ENCODE data around the gene SLC9A9.

SLC9A9 gene

DNA sequence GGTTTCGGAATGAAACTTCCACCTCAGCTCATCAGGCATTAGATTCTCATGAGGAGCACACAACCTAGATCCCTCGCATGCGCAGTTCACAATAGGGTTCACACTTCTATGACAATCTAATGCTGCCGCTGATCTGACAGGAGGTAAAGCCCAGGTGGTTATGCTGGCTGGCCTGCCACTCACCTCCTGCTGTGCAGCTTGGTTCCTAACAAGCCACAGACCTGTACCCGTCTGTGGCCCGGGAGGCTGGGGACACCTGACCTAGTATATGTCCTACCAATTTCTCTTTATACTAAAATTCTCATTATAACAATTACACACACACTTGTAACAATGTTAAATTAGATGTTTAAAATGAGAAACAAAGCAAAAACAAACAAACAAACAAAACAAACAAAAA is 172.2 kb downstream of the SLC9A9 start:
- no peak for DNase-seq

DNA sequence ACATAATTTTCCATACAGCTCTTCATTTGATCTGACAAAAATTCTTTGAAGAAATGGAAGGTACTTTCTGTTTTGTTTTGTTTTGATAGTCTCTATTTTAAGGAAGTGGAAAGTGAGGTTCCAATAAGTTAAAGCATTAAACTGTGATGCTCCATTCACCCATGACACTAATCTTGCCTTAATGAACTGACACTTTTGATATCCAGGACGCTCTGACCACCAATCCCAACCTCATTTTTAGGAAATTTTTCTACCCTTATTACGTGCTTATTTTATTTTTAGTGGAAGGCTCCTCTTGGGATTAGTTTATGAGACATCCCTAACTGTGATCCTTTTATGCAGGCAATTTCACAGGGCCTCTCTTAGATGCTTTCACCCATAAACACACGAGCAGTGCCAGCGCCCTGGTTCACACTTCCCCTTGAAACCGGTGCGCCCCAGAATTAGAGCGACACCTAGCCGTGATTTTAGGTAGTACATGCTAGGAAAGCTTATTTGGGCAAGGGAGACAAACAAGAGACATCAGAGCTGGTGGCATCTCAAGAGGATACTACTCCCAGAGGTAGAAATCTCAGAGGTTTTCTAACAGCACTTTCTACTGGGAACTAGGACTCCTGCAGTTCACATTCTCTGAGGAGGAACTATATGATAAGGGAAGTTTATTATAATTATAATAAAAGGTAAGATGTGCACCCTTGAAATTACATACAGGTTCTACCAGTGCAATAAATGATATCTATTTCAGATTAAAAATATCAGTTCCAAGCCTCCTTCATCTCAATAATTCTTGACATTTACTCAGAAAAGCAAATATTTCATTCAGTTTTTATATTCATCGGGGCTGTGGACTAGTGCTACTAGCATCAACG is 173.9 kb downstream of the SLC9A9 start:
- peak; percentile 86 for DNase-seq

DNA sequence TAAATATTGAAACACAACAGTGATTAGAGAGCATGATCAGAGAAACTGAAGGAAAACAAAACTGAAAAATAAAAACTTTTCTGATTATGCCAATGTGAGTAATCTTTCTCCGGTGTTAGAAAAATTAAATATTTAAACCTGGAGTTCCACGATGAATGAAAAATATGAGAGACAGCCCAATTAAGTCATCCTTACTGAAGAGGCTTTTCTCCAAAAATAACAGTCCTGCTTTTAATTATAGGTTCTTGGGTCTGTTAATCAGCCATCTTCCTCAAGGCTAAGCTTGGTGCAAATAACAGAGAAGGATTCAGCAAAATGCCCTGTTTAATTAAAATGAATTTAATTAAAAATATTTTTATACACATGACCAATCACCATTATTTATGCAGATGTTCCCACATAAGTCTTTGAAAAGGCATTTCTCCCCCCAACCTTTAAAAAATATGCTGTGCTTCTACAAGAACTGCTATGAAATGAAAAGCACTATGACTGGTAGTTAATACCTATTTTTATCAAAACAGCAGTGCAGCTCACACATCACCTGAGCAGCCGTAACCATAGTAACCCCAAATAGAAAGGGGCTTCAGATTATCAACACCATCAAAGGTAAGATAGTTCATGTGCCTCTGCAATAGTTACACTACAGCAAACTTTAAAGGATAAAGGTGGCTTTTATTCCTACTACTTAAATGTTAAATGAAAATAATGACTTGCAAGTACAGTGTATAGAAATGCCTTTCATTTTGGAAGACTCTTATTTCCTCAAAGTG is 175.7 kb downstream of the SLC9A9 start:
- no peak for DNase-seq

DNA sequence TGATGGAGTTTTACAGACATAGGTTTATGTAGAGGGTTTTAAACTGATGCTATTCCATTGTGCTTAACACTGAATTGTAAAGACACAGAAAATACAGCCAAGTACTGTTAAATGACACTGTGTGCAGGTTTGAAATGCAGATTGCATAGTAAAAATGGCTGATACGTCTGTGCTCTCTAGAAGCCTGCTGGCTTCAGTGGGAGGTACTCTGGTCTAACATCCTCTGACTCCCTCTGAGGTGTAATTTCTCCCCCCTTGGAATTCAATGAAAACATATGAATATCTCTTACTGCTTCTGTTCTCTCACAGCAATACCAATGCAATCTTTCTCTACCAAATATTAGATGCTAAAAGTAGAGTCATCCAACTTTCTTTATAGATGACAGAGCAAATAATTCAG is 176.6 kb downstream of the SLC9A9 start:
- no peak for DNase-seq

DNA sequence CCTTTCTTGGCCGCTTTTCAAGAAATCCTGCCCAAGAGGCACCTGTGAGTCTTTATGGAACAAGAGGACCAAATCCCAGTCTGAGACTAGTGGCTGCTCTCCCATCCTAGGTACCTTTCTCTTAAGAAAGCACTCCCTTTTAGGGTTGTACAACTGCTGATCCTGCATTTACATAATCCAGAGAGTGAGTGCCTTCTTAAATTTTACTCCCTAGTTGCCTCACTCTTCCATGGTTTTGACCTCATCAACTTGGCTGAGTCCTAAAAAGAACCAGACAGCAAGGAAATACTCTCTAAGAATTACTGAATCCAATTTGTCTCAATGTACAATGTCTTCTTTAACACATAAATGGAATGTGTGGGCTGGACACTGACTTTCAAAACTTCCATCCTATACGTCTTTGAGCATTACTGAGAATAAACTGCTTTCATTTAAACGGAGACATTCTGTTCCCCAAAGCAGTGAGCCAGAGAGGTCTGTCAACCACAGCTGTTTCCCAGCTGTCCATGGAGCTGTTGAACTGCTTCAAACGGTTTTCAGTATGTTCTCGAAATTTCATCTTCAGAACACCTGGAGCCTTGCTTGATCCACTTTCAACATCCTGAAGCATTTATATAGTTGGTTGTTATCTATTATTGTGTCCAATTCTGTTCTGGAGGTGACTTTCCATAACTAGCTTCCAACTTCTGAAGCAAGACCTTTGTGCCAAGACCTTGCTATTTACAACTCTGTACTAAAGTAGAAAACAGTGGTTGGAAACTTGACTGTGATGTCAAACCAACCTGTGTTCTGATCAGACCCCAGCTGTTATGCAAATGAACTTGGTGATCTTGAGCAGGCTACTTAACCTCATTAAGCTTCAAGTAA is 179.1 kb downstream of the SLC9A9 start:
- DNase-seq: no peak

DNA sequence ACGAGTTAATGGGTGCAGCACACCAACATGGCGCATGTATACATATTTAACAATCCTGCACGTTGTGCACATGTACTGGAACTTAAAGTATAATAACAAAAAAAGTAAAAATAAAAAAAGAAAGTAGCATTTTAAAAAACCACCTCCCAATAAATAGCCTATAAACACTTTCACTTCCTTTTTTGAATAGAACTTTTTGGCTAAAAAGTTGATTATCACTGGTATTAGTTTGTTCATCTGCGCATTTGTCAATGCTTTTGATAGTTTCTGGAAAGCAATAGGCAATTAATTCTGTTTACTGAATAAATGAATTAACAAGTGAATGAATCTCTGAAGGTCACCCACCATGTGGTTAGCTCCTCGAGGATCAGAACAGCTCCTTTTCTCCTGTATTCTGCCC is 179.9 kb downstream of the SLC9A9 start:
- DNase-seq: no peak

DNA sequence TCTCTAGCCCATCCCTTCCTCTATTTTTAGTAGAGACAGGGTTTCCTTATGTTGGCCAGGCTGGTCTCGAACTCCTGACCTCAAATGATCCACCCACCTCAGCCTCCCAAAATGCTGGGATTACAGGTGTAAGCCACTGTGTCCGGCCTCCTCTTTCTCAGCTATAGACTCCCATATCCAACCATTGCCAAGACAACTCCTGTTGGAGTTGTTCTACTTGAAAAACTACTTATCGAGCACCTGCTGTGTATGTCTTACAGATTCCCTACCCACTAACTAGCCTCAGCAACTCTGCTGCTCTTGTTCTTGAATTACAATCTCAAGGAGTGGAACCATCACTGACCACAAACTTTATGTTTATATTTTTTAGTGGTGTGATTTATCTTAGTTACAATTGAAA is 186.6 kb downstream of the SLC9A9 start:
- DNase-seq: no peak

DNA sequence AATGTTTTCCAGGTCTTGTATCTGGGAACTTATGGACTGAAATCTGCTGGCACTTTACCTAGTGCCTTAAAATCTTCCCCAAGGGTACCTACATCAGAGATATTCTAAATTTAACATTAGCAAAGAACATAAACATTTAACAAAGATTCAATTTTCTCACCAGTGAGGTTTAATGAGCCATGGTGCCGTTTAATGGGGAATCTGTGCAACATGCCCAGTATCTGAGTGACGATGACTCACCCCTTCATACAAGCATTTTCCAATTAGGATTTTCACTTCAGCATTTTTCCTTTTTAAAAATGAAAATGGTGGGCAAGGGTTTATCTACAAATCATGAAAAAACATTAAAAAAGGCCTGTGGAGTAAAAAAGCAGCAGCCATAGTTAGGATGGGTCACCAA is 189.4 kb downstream of the SLC9A9 start:
- DNase-seq: no peak

DNA sequence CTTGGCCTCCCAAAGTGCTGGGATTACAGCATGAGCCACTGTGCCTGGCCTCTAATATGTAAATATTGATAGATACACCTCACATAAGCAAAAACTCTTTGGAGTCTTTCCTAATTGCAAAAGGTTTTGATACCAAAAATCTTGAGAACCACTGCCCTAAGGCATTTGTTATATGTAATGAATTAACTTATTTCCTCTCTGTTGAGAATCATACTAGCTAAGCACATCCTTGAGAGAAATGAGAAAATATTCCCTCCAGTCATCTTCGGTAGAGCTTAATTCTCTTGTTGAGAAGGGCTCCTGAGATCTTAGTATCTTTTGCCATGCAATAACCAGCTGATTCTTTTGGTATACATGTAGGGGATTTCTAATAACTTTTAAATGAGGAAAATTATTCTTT is 190.2 kb downstream of the SLC9A9 start:
- DNase-seq: no peak

DNA sequence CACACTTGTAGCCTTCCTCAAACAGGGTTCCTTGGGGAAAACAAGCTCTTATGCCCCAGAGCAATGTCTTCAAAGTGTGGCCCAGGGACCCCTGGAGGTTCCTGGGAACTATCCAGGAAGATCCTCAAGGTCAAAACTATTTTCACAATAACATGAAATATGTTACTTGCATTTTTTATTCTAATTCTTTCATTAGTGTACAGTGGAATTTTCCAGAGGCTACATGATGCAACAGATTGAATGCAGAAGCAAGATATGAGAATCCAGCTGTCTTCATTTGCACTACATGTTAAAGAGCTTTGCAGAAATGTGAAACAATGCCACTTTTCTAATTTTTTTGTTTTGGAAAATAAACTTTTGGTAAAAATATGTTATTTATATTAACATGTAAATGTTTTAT is 190.9 kb downstream of the SLC9A9 start:
- DNase-seq: no peak

DNA sequence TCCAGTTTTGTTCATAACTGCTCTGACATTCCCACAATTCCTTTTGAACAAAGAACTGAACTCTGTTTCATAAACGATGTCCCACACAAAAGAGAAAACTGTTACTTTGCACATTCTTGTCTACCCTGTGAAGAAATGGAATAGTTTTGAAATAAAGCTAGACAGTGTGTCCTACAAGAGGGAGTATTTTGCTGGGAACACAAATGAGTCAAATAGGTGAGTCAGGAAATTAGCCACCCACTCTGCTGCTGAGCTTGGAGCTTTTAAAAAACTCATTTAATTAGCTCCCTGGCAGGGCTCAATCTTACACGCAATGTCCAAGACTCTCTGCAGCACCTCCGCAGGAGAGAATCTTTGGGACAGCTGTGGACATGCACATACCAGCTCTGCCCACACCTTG is 193.4 kb downstream of the SLC9A9 start:
- DNase-seq: no peak

DNA sequence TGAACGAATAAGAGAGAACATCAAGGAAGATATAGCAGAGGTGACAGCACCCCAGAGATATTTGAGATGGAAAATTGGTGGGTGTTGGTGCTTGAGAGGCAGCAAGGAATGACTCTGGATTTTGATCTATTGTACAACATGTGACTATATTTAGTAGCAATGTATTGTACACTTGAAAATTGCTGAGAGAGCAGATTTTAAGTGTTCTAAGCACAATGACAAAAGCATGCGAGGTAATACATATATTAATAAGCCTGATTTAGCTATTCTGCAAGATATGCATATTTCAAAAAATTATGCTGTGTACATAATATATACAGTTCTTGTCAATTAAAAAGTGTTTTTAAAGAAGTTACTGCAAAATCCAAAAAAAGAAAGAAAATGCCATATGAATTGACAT is 194.3 kb downstream of the SLC9A9 start:
- no peak for DNase-seq

DNA sequence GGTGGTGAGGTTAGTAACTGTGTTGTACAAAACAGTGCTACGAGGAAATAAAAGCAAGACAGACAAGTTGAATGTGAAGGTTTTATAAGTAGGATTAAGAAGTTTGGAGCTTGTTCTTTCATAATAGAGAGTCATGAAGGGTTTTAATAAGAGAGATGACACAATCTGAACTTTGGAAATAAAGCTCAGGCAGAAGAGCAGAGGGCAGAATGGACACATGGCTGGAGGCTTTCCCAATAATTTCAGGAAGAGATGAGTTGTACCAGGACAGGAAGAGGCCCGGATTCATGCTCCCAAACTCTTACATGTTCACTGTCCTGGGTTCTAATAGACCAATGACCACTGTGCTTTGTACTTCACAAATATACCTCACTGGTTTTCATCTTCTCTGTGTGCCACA is 194.8 kb downstream of the SLC9A9 start:
- no peak for DNase-seq

DNA sequence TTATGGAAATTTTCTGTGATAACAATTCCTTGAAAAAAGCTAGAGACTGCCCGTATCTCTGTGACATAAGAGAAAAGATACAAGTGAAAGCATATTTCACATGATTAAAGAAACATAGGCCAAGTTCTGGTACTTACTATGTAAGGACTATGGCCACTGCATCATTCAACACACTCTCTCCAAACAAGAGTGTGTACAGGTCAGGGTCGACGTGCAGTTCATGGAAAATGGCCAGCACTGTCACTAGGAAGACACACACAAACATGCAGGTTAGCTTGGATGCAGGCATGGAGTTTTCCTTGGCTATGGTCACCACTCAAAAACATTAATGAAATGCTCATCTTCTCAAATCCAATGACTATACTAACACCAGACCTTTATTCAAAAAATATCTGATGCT is 196.2 kb downstream of the SLC9A9 start:
- no peak for DNase-seq

DNA sequence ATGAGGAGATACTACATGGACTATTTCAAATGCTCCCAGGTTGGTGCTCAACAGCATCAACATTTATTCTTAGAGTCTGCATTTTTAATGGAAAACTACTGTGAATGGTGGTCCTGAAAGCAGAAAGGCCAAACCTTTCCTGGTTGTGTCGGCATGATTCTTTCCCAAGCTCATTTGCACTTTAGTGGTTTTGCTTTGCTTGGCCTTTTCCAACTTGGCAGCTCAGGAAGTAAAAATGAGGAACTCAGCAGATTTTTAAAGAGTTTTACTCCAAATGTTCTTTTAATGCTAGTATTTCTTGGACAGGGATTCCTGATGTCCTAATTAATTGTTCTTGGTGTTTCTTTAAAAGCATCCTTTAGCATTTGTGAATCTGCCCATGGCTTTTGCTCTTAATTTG is 197.4 kb downstream of the SLC9A9 start:
- no peak for DNase-seq

DNA sequence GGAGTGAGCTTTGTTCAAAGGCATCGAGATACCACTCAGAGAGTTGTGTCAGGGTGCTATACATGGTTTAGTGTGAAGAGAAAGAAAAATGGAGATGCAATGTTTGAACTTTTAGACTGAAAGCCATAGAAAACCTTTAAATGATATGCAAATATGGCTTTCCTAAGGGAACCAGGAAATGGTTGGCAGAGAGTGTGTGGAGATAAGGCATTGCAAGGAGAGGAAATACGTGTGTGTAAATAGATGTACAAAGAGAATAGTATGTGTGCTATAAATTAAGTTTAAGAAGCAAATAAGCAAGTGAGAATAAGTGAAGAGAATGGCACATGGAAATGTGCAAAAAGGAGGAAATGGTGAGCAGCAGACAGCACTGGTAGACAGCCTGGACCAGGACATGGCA is 198.1 kb downstream of the SLC9A9 start:
- DNase-seq: no peak

DNA sequence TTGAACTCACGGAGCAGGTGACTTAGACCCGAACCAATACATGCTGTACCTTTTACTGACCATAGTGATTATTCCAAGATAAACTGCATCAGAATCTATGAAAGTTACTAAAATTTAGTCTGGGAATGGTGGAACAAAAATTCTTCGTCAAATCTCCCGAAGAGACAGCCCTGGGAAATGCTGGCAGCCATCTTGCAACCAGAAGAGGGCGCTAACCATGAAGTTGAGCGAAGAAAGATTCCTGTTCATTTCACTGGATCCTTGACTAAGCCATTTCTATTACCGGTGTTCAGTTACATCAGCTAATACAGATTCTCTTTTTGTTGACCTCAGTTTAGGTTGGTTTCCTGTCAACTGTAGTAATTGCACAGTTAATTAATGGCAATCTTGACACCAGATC is 199.6 kb downstream of the SLC9A9 start:
- DNase-seq: no peak

DNA sequence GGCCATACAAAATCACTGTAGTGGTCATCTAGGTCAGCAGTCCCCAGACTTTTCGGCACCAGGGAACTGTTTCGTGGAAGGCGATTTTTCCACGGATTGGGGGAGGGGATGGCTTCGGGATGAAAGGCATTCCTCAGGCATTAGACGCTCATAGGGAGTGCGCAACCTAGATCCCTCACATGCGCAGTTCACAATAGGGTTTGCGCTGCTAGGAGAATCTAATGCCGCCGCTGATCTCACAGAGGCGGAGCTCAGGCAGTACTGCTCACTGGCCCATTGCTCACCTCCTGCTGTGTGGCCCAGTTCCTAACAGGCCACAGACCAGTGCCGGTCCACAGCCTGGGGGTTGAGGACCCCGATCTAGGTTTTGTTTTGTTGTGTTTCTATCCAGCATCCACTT is 200.1 kb downstream of the SLC9A9 start:
- no peak for DNase-seq

DNA sequence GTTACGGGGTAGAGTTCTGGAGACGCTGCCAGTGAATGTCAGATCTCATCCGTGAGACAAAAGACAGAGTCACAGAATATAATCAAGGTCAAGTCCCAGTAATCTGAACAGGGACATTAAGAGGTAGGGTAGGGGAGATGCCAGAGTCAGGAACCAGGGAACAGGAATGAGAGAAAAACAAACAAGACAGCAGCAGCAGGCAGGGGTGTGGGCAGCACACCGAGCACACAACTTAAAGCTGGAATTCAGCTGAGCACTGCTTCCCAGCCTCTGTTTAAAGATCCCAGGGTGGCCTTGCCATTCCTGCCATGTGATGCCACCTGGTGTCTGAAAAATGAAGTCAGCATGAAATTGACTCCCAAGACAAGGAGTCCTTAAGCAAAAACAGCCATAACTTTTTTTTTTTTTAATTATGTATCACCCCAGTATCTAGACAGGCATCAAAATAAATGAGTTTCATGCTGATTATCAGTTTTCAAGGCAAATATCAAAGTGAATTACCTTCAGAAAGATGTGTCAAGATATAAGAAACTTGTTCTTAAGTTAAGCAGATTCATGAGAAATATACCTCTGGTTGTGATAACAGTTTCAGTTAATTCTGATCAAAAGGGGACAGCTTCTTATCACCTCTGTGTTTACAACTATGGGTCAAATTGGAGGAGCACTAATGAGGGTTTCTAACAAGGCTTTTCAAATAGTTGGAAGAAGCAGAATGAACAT is 203.7 kb downstream of the SLC9A9 start:
- peak; percentile 80 for DNase-seq

DNA sequence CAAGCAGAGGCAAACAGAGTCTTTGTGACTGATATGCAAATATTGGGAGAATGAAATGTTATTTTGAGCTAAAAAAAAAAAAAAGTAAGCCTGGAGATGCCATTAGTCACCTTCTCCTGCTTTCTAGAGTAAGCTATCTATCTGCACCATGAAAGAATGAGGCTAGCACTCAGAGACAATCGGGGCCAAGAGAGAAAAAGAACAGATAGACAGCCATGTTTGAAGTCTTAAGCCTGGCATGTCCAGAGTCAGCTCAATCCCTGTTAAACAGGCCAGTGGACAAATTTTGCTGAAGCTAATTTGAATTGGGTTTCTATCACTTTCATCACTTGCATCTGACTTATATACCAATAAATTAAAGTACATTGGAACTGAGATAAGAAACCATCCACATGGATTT is 204.4 kb downstream of the SLC9A9 start:
- no peak for DNase-seq

DNA sequence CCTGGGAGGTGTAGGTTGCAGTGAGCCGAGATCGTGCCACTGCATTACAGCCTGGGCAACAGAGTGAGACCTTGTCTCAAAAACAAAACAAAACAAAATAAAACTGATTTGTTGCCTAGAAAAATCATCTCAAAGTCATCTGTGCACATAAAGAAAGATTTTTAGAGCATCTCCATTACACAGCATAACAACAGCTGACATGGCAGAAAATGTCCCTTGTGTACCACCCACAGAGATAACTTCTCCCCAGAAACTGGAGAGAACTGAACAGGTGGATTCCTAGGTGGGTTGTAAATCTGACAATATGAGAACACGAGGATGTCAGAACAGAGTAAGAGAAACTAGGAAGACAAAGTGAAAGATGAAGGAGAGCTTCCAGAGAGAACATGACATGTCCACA is 207.5 kb downstream of the SLC9A9 start:
- no peak for DNase-seq

DNA sequence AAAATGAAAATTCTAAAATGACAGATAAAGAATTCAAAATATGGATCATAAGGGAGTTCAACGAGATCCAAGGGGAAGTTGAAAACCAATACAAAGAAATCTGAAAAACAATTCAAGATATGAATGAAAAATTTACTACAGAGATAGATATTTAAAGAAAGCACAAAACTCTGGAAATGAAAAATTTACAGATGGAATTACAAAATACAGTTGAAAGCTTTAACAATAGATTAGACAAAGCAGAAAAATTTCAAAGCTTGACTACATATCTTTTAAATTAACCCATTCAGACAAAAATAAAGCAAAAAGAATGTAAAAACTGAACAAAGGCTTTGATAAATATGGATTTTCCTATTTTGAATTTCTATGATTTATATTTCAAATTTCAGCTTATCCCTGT is 211.1 kb downstream of the SLC9A9 start:
- no peak for DNase-seq

DNA sequence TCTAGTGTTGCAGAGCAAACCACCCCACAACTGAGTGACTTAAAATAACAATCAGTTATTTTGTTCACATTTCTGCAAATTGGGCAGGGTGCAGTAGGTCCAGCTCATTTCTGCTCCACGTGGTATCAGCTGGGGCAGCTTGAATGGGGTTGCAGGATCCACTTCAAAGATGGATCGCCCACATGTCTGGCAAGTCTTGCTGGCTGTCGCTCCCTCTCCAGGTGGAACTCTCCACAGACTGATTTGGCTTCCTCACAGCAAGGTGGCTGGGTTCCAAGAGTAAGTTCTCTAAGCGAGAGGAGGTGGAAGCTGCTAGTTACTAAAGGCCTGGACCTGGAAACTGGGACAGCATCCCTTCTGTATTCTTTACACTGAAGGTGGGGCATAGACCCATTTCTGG is 213.3 kb downstream of the SLC9A9 start:
- no peak for DNase-seq

All from hematopoietic multipotent progenitor cell treated with erythropoietin and hydrocortisone succinate and interleukin-3 and kit ligand, for 8 days (in vitro differentiated cells).